Measurements from ENCODE around the gene SF3A2.

The SF3A2 gene

GRCh38 chr19:2288818-2289713 lies 52.4 kb downstream of the SF3A2 start:
- Histone ChIP-seq H2AFZ (ENCODE audit: low read length) (no peak overlapping the region), H3K9me2 (ENCODE audit: low read depth, low read length) (no peaks in the 10 kb centered on the region), H3F3A (ENCODE audit: insufficient read depth, low read length) (no peaks in the 10 kb centered on the region), H3K36me3 (ENCODE audit: insufficient read depth, low read length) (no peaks in the 10 kb centered on the region), H3K79me2 (ENCODE audit: insufficient read depth, low read length) (no peaks in the 10 kb centered on the region), H3K9ac (ENCODE audit: low read length) (no peak overlapping the region; the same call in 1 of the 2 replicates), H3K4me3 (ENCODE audit: low read depth, low read length, poor library complexity, severe bottlenecking) (peak overlapping the region; percentile 55), H3K27me3 (ENCODE audit: insufficient read depth, low read length) (peaks cover 12% of the 10 kb centered on the region), H3K9me3 (ENCODE audit: low read length) (no peaks in the 10 kb centered on the region), H3K27ac (ENCODE audit: low read depth, low read length, poor library complexity, severe bottlenecking) (peak overlapping the region; percentile 48), H3K4me2 (ENCODE audit: low read length) (peak overlapping the region; percentile 63), H4K20me1 (ENCODE audit: insufficient read depth, low read length) (no peaks in the 10 kb centered on the region), H3K4me1 (ENCODE audit: insufficient read depth, low read length, severe bottlenecking) (peaks cover 23% of the 10 kb centered on the region)
- TF ChIP-seq CTCF (IDR thresholded peaks at IDR 0.05; ENCODE audit: low read length) (no peak), EZH2 (IDR thresholded peaks at IDR 0.05; ENCODE audit: borderline replicate concordance, low read length) (no peak)

- Histone ChIP-seq H2AFZ (ENCODE audit: low read length) (no peak overlapping the region), H3K9ac (ENCODE audit: low read length) (peak overlapping the region; percentile 21; the same call in 1 of the 2 replicates), H3F3A (ENCODE audit: insufficient read depth, low read length) (no peaks in the 10 kb centered on the region), H3K27me3 (ENCODE audit: insufficient read depth, low read length) (peaks cover 13% of the 10 kb centered on the region), H3K79me2 (ENCODE audit: insufficient read depth, low read length) (no peaks in the 10 kb centered on the region), H3K9me3 (ENCODE audit: low read length) (no peaks in the 10 kb centered on the region), H3K4me1 (ENCODE audit: insufficient read depth, low read length, severe bottlenecking) (peaks cover 25% of the 10 kb centered on the region), H3K9me2 (ENCODE audit: low read depth, low read length) (no peaks in the 10 kb centered on the region), H3K36me3 (ENCODE audit: insufficient read depth, low read length) (no peaks in the 10 kb centered on the region), H4K20me1 (ENCODE audit: insufficient read depth, low read length) (no peaks in the 10 kb centered on the region), H3K4me3 (ENCODE audit: low read depth, low read length, poor library complexity, severe bottlenecking) (peak overlapping the region; percentile 55), H3K27ac (ENCODE audit: low read depth, low read length, poor library complexity, severe bottlenecking) (peak overlapping the region; percentile 48), H3K4me2 (ENCODE audit: low read length) (peak overlapping the region; percentile 63)
- TF ChIP-seq EZH2 (IDR thresholded peaks at IDR 0.05; ENCODE audit: borderline replicate concordance, low read length) = no peak
- TF ChIP-seq CTCF (IDR thresholded peaks at IDR 0.05; ENCODE audit: low read length) = no peak
These were observed 53.3 kb downstream of the SF3A2 start for GRCh38 chr19:2289714-2290435.

- H3K9ac ChIP-seq (ENCODE audit: low read length) = peak overlapping the region; percentile 21; the same call in 1 of the 2 replicates
- peaks cover 13% of the 10 kb centered on the region for H3K27me3 ChIP-seq (ENCODE audit: insufficient read depth, low read length)
- H4K20me1 ChIP-seq (ENCODE audit: insufficient read depth, low read length) = no peaks in the 10 kb centered on the region
- H3K9me3 ChIP-seq (ENCODE audit: low read length) = no peaks in the 10 kb centered on the region
- no peaks in the 10 kb centered on the region for H3K36me3 ChIP-seq (ENCODE audit: insufficient read depth, low read length)
- H3K4me1 ChIP-seq (ENCODE audit: insufficient read depth, low read length, severe bottlenecking) = peaks cover 25% of the 10 kb centered on the region
- no peaks in the 10 kb centered on the region for H3F3A ChIP-seq (ENCODE audit: insufficient read depth, low read length)
- no peaks in the 10 kb centered on the region for H3K9me2 ChIP-seq (ENCODE audit: low read depth, low read length)
- peak overlapping the region; percentile 63 for H3K4me2 ChIP-seq (ENCODE audit: low read length)
- H3K4me3 ChIP-seq (ENCODE audit: low read depth, low read length, poor library complexity, severe bottlenecking) = peak overlapping the region; percentile 55
- H2AFZ ChIP-seq (ENCODE audit: low read length) = no peak overlapping the region
- no peak overlapping the region for H3K27ac ChIP-seq (ENCODE audit: low read depth, low read length, poor library complexity, severe bottlenecking)
- H3K79me2 ChIP-seq (ENCODE audit: insufficient read depth, low read length) = no peaks in the 10 kb centered on the region
- TF ChIP-seq CTCF (IDR thresholded peaks at IDR 0.05; ENCODE audit: low read length) (no peak), EZH2 (IDR thresholded peaks at IDR 0.05; ENCODE audit: borderline replicate concordance, low read length) (no peak)
These were observed 54.0 kb downstream of the SF3A2 start for GRCh38 chr19:2290441-2291184.
